Mucosa of descending colon (tissue), 3 donors: Measurements from ENCODE around the gene PHB1. TPM values are rescaled to one million over a fixed set of nuclear protein-coding genes. Genes with fewer than 3 reads are reported as not detected.
"Not testable (repeated sequence)": the region's sequence is repeated elsewhere in the genome, so short reads cannot be mapped to it uniquely, and the experiment has no call there.

Experiments
- ATAC-seq: fragments of 200-7000 bp; cut with Tn5 transposase; one replicate; pipeline ENCODE4 v1.9.1; 2020; ENCODE audit warnings: mild to moderate bottlenecking, moderate library complexity
- DNase-seq, 3 donors: peaks; one replicate each; pipeline ENCODE4 v3.0.0-alpha.2; 2020
- H3K36me3 ChIP-seq: fragments of 200-600 bp; one replicate; pipeline ENCODE4 v1.8.0; 2021; ENCODE audit warnings: low read depth, mild to moderate bottlenecking
- H3K4me1 ChIP-seq: fragments of 200-600 bp; one replicate; pipeline ENCODE4 v1.8.0; 2021; ENCODE audit warnings: low read depth, mild to moderate bottlenecking
- H3K4me3 ChIP-seq: fragments of 200-600 bp; one replicate; pipeline ENCODE4 v1.8.0; 2021; ENCODE audit warnings: mild to moderate bottlenecking
- H3K9me3 ChIP-seq: fragments of 200-600 bp; one replicate; pipeline ENCODE4 v1.8.0; 2021; ENCODE audit warnings: mild to moderate bottlenecking
- intact Hi-C, 2 donors: fragments of 100-400 bp; cut with DNase I in 1 of 2; cut with micrococcal nuclease in 1 of 2; formaldehyde crosslinking; loops; one replicate each; pipeline versions ENCODE4 v1.11.0 to v1.11.1; 2022; cut with DNase I, micrococcal nuclease
- total RNA-seq, 3 donors: library from RNA; stranded (reverse); fragmentation: NEBNext Ultra II Directional in 2 of 3; extraction: Animal tissue kit (Norgen Biotek cat#: 25700) in 2 of 3; gene quantifications; one replicate each; pipeline versions ENCODE4 v1.2.1 to v1.2.4, GENCODE V29; 2021 to 2023
- TF ChIP-seq, protein P1 (sequence below): fragments of 200-600 bp; IDR thresholded peaks from one replicate; pipeline ENCODE4 v1.8.0; 2022; ENCODE audit warnings: antibody characterized with exemption, mild to moderate bottlenecking
- donor health status: DM: no; HTN: no; CAD: no; lungs with moderate emphysema.
- donor health status: DM: no; HTN: no; CAD: no.
- donor health status: DM: no; HTN: yes; CAD: no.

PHB1 gene
- total RNA-seq, 3 donors from 2014 or later = 173 to 227 (median 216) TPM

- H3K4me3 ChIP-seq = no peak overlapping the region
- ATAC-seq = no peak
- no peak for DNase-seq
- no peaks in the 10 kb centered on the region for H3K36me3 ChIP-seq
- H3K9me3 ChIP-seq = no peaks in the 10 kb centered on the region
- H3K4me1 ChIP-seq = no peaks in the 10 kb centered on the region
- intact Hi-C loops = no loop called here
- TF ChIP-seq, protein P1, sequence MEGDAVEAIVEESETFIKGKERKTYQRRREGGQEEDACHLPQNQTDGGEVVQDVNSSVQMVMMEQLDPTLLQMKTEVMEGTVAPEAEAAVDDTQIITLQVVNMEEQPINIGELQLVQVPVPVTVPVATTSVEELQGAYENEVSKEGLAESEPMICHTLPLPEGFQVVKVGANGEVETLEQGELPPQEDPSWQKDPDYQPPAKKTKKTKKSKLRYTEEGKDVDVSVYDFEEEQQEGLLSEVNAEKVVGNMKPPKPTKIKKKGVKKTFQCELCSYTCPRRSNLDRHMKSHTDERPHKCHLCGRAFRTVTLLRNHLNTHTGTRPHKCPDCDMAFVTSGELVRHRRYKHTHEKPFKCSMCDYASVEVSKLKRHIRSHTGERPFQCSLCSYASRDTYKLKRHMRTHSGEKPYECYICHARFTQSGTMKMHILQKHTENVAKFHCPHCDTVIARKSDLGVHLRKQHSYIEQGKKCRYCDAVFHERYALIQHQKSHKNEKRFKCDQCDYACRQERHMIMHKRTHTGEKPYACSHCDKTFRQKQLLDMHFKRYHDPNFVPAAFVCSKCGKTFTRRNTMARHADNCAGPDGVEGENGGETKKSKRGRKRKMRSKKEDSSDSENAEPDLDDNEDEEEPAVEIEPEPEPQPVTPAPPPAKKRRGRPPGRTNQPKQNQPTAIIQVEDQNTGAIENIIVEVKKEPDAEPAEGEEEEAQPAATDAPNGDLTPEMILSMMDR = no peak
Measured at GRCh38 chr17:49370971-49371834, 43.5 kb downstream of the PHB1 start.

DNA sequence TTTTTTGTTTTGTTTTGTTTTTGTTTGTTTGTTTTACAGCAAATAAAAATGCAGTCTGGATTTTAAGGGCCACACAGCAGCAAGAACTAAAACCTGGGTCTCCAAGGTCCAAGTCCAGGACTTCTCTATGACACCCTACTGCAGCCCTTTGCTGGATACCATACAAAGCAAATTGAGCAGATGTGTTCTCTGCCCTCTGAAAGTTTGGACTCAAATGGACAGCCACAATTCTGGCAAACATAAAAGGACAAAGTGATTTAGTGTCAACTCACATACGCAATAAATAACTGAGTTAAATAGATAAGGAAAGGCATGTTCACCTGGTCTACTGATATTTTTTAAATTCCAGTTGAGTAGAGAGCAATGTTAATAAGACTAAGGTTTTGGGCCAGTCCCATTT lies 44.9 kb downstream of the PHB1 start:
- no peaks in the 10 kb centered on the region for H3K9me3 ChIP-seq
- TF ChIP-seq, protein P1 = no peak
- intact Hi-C loops = no loop called here
- H3K4me3 ChIP-seq = no peak overlapping the region
- no peaks in the 10 kb centered on the region for H3K36me3 ChIP-seq
- no peak for ATAC-seq
- no peaks in the 10 kb centered on the region for H3K4me1 ChIP-seq
- no peak for DNase-seq

- intact Hi-C loops = no loop called here
- H3K36me3 ChIP-seq = no peaks in the 10 kb centered on the region
- TF ChIP-seq, protein P1 = no peak
- no peak overlapping the region for H3K4me3 ChIP-seq
- no peak for DNase-seq
- H3K9me3 ChIP-seq = no peaks in the 10 kb centered on the region
- no peaks in the 10 kb centered on the region for H3K4me1 ChIP-seq
- no peak for ATAC-seq
Measured at GRCh38 chr17:49369089-49369488, 45.6 kb downstream of the PHB1 start.

DNA sequence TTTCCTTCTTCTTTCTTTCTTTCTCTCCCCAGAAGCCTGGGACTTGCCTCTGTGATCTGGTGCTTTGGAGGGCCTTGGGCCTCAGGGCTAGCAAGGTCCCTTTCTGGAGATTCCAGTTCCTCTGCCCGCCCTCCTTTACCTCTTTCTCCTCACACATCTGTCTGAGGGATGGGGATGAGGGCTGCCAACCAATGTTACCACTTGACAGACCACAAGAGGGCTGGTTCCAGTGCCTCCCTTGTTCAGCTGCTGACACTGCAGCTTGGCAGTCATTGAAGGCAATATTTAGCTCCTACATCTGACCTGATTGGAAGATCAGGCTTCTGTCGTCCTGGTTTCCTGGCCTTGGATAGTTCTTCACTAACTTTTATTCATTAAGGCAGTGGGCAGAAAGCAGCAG lies 49.0 kb downstream of the PHB1 start:
- TF ChIP-seq, protein P1 = no peak
- no peak for ATAC-seq
- no peak for DNase-seq
- Histone ChIP-seq H3K4me1 (peaks cover 1% of the 10 kb centered on the region), H3K9me3 (no peaks in the 10 kb centered on the region), H3K36me3 (no peaks in the 10 kb centered on the region), H3K4me3 (no peak overlapping the region)
- intact Hi-C loops = no loop called here

DNA sequence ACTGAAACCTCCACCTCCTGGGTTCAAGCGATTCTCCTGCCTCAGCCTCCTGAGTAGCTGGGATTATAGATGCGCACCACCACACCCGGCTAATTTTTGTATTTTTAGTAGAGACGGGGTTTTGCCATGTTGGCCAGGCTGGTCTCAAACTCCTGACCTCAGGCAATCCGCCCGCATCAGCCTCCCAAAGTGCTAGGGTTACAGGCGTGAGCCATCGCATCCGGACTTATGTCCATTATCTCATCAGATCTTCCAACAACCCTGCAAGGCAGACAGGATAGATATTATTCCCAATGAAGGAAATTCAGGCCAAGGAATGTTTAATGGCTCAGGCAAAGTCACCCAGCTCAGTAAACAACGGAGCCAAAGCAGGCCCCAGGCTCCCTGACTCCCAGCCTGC lies 49.6 kb downstream of the PHB1 start:
- H3K9me3 ChIP-seq, H3K36me3 ChIP-seq, ATAC-seq, H3K4me3 ChIP-seq, DNase-seq, H3K4me1 ChIP-seq, intact Hi-C loops: not testable (repeated sequence)

DNA sequence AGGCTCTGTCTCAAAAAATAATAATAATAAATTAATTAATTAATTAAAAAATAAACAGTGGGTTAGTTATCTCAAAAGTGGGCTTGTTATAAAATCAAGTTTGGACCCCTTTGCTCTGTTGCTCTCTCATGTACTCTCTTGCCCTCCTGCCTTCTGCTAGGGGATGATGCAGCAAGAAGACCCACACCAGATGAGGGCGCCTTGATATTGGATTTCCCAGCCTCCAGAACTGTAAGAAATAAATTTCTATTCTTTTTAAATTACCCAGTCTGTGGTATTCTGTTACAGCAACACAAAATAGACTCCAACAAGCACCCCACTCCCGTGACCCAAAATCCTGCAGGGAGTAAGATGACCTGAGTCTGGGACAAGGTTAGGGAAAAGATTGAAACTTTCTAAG lies 50.6 kb downstream of the PHB1 start:
- TF ChIP-seq, protein P1 = no peak
- H3K4me3 ChIP-seq = no peak overlapping the region
- ATAC-seq = no peak
- DNase-seq = no peak
- no peaks in the 10 kb centered on the region for H3K36me3 ChIP-seq
- H3K4me1 ChIP-seq = peaks cover 13% of the 10 kb centered on the region
- intact Hi-C loops = no loop called here
- H3K9me3 ChIP-seq = no peaks in the 10 kb centered on the region
